Small intestine (tissue), 7 donors: ENCODE data around the gene FZD2. TPM values are rescaled to one million over a fixed set of nuclear protein-coding genes. Genes with fewer than 3 reads are reported as not detected.

Experiments
- DNase-seq, 2 donors: peaks; one replicate each; pipeline versions ENCODE4 v3.0.0 to v3.0.0-alpha.2; 2013
- FAIRE-seq: peaks from 2 replicates; lab custom pipeline; 2012; peaks lifted over from hg19 to GRCh38; lab: Jason Lieb, UNC
- H3K27ac ChIP-seq, 3 donors: one replicate each; pipeline ENCODE4 v1.5.1; 2013; ENCODE audit warnings: low read length in 2 of 3, mild to moderate bottlenecking in 2 of 3, control low read depth in 1 of 3, inconsistent platforms in 1 of 3, low read depth in 1 of 3, moderate library complexity in 1 of 3
- H3K27me3 ChIP-seq, 3 donors: one replicate each; pipeline ENCODE4 v1.6.1; 2013; ENCODE audit warnings: low read length in 3 of 3, inconsistent platforms in 1 of 3; ENCODE audit not compliant: control insufficient read depth in 3 of 3, insufficient read depth in 3 of 3
- H3K36me3 ChIP-seq, 3 donors: one replicate each; pipeline ENCODE4 v1.6.1; 2013; ENCODE audit warnings: low read length in 3 of 3, inconsistent platforms in 1 of 3, low read depth in 1 of 3, mild to moderate bottlenecking in 1 of 3, moderate library complexity in 1 of 3; ENCODE audit not compliant: control insufficient read depth in 3 of 3, insufficient read depth in 2 of 3
- H3K4me1 ChIP-seq, 3 donors: one replicate each; pipeline ENCODE4 v1.6.1; 2013; ENCODE audit warnings: low read length in 2 of 3, inconsistent platforms in 1 of 3, low read depth in 1 of 3, mild to moderate bottlenecking in 1 of 3, moderate library complexity in 1 of 3; ENCODE audit not compliant: control insufficient read depth in 3 of 3, insufficient read depth in 2 of 3
- H3K4me3 ChIP-seq, 3 donors: one replicate each; pipeline ENCODE4 v1.5.1; 2013; ENCODE audit warnings: low read length in 3 of 3, control low read depth in 1 of 3, inconsistent platforms in 1 of 3, low read depth in 1 of 3, mild to moderate bottlenecking in 1 of 3, moderate library complexity in 1 of 3
- H3K9me3 ChIP-seq, 2 donors: one replicate each; pipeline ENCODE4 v1.6.1; 2013; ENCODE audit warnings: low read depth in 1 of 2, low read length in 1 of 2; ENCODE audit not compliant: control insufficient read depth in 2 of 2, insufficient read depth in 1 of 2
- WGBS, 3 donors: extraction: QIAGEN DNeasy Blood & Tissue Kit; methylation state at CpG; one replicate each; pipeline ENCODE4 v1.1.7; 2013; 5-methylcytosine and 5-hydroxymethylcytosine counted together
- polyA plus RNA-seq, 4 donors: library from polyadenylated mRNA; stranded (reverse) in 3 of 4; unstranded in 1 of 4; fragments of 200-250 nt in 3 of 4; fragments of 120-200 nt in 1 of 4; gene quantifications; one replicate each; pipeline versions ENCODE4 v1.2.1 to v1.2.3, GENCODE V29; 2013
- donor health status: healthy with polysubstance abuse.
- donor health status: control.
- donor health status: control.
- donor health status: Bipolar disorder and iron deficiency.
- donor health status: healthy.

FZD2 gene
- polyA plus RNA-seq, 4 donors, result 0.79 to 3.1 TPM; not detected in 2

GRCh38 chr17:44593156-44593555 is 35.9 kb downstream of the FZD2 start:
- Histone ChIP-seq H3K27ac (no peak overlapping the region), H3K27me3 (peaks cover 0 to 2% (median 0%) of the 10 kb centered on the region in 3 donors), H3K4me3 (no peak overlapping the region), H3K36me3 (no peaks in the 10 kb centered on the region), H3K9me3 (no peaks in the 10 kb centered on the region), H3K4me1 (no peaks in the 10 kb centered on the region)
- 53 to 56% (median 55%) methylated on average over 6 of the region's 6 CpGs for WGBS, 3 donors
- DNase-seq (no peak), FAIRE-seq (no peak)

DNA sequence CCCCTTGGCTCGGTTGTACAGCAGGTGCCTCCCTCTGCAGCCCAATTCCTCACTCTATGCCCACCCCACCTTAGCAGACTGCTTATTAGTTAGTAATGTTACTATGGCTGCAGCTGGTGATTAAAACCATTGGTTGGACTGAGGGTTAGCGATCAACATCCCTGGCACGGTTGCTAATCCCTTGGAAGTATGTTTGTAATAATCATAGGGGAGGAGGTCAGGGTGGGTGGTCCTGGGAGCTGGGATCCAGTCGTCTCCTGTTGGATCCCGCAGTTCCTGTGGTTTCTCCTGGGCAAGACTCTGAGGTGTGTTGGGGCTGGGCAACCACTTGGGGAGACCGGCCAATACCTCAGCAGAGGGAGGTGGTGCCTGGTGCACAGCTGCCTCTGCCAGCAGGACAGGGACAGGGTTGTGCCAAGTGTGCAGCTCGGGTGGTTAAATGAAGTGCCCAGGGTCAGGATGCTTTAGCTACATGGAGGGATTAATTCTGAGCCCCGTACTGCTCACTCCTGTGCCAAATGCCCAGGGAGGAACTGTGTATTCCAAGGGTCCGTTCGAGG is 38.0 kb downstream of the FZD2 start:
- Histone ChIP-seq H3K9me3 (no peaks in the 10 kb centered on the region), H3K27me3 (peaks cover 0 to 2% (median 0%) of the 10 kb centered on the region in 3 donors), H3K27ac (no peak overlapping the region), H3K4me3 (no peak overlapping the region), H3K4me1 (no peaks in the 10 kb centered on the region), H3K36me3 (no peaks in the 10 kb centered on the region)
- WGBS, 3 donors, result 58 to 62% (median 58%) methylated on average over 10 of the region's 10 CpGs
- no peak for DNase-seq
- no peak for FAIRE-seq

- DNase-seq, result no peak
- no peaks in the 10 kb centered on the region for H3K9me3 ChIP-seq
- no peak for FAIRE-seq
- peaks cover 0 to 4% (median 0%) of the 10 kb centered on the region in 3 donors for H3K4me1 ChIP-seq
- H3K4me3 ChIP-seq, result no peak overlapping the region
- peaks cover 0 to 2% (median 0%) of the 10 kb centered on the region in 3 donors for H3K27me3 ChIP-seq
- H3K36me3 ChIP-seq, result no peaks in the 10 kb centered on the region
- no peak overlapping the region for H3K27ac ChIP-seq
- 87 to 92% (median 90%) methylated on average over 5 of the region's 5 CpGs for WGBS, 3 donors
These were observed 41.0 kb downstream of the FZD2 start for GRCh38 chr17:44598329-44598728.

DNA sequence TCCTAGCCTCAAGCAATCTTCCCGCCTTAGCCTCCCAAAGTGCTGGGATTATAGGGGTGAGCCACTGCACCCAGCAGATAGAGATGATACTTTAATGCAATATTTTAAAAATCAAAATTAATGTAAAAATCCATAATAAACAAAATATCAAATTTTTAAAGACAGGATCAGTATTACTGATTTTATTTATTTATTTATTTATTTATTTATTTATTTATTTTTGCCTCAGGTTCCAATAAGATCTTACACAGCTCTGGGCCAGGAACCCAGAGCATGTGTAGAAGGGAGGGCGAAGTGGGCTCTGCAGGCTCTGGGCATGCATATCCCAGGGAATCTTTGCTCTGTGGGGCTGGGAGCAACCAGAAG is 41.6 kb downstream of the FZD2 start:
- no peak overlapping the region for H3K4me3 ChIP-seq
- no peak overlapping the region for H3K27ac ChIP-seq
- 89 to 92% (median 90%) methylated on average over 2 of the region's 2 CpGs for WGBS, 3 donors
- H3K9me3 ChIP-seq, result no peaks in the 10 kb centered on the region
- peaks cover 0 to 4% (median 0%) of the 10 kb centered on the region in 3 donors for H3K4me1 ChIP-seq
- H3K36me3 ChIP-seq, result no peaks in the 10 kb centered on the region
- H3K27me3 ChIP-seq, result peaks cover 0 to 2% (median 0%) of the 10 kb centered on the region in 3 donors
- FAIRE-seq, result no peak
- DNase-seq, result no peak

DNA sequence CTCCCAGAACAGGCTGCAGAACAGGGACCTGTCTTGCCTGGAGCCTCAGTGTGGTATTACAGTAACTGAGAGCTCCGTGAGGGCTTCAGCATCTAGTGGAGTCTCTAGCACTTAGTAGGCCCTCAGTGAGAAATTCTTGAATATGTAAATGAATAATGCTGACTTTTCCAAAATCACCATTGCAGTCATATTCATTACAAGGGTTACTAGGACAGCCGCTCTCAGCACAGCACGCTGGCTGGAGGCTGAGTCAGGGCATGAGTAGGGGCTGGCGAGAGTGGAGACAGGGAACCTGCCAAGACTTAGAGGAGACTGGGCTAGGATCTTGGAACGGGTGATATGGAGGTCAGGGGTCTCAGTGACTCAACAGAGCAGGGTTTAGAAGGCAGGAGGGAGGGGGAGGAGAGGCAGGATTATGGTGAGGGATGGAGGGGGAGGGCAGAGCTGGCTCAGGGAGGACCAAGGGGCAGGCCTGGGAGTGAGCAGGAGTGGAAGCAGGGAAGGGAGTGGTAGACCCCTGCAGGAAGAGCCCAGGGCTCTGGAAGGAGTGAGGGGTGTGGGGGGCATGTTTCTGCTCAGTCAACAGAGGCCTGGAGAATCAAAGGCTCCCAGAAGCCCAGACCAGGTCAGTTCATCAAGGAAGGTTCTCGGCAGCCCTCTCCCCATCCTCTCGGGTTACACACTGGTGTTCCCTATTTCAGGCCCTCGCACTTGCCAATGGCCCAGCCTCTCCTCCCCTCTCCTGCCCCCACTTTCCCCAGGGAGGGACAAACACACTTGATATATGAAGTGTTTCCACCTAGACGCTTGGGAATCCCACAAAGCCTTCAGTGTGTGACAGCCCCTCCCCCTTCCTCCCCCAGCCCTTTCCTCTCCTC is 42.3 kb downstream of the FZD2 start:
- 63 to 69% (median 64%) methylated on average over 7 to 9 of the region's 9 CpGs for WGBS, 3 donors
- H3K27me3 ChIP-seq, result peaks cover 0 to 2% (median 0%) of the 10 kb centered on the region in 3 donors
- no peak overlapping the region for H3K27ac ChIP-seq
- no peaks in the 10 kb centered on the region for H3K36me3 ChIP-seq
- DNase-seq, result no peak
- peaks cover 0 to 4% (median 0%) of the 10 kb centered on the region in 3 donors for H3K4me1 ChIP-seq
- no peaks in the 10 kb centered on the region for H3K9me3 ChIP-seq
- FAIRE-seq, result no peak
- H3K4me3 ChIP-seq, result no peak overlapping the region

GRCh38 chr17:44601539-44601938 is 44.3 kb downstream of the FZD2 start:
- peaks cover 0 to 4% of the 10 kb centered on the region in 2 donors for H3K9me3 ChIP-seq
- peaks cover 0 to 2% (median 0%) of the 10 kb centered on the region in 3 donors for H3K27me3 ChIP-seq
- no peaks in the 10 kb centered on the region for H3K36me3 ChIP-seq
- 80 to 86% (median 85%) methylated on average over 15 of the region's 15 CpGs for WGBS, 3 donors
- no peak overlapping the region for H3K4me3 ChIP-seq
- no peak overlapping the region for H3K27ac ChIP-seq
- FAIRE-seq, result no peak
- no peak for DNase-seq
- peaks cover 0 to 4% (median 0%) of the 10 kb centered on the region in 3 donors for H3K4me1 ChIP-seq

- peaks cover 0 to 4% (median 0%) of the 10 kb centered on the region in 3 donors for H3K4me1 ChIP-seq
- H3K27me3 ChIP-seq, result peaks cover 0 to 2% (median 0%) of the 10 kb centered on the region in 3 donors
- H3K9me3 ChIP-seq, result peaks cover 0 to 4% of the 10 kb centered on the region in 2 donors
- 51 to 58% (median 57%) methylated on average over 5 to 9 of the region's 9 CpGs for WGBS, 3 donors
- no peak for FAIRE-seq
- H3K27ac ChIP-seq, result no peak overlapping the region
- no peaks in the 10 kb centered on the region for H3K36me3 ChIP-seq
- H3K4me3 ChIP-seq, result no peak overlapping the region
- no peak for DNase-seq
These were observed 44.7 kb downstream of the FZD2 start for GRCh38 chr17:44601973-44602372.

- WGBS, 3 donors, result 9 to 41% (median 28%) methylated on average over 6 of the region's 6 CpGs
- H3K27me3 ChIP-seq, result peaks cover 0 to 2% (median 0%) of the 10 kb centered on the region in 3 donors
- H3K4me1 ChIP-seq, result peaks cover 0 to 4% (median 0%) of the 10 kb centered on the region in 3 donors
- H3K9me3 ChIP-seq, result peaks cover 0 to 4% of the 10 kb centered on the region in 2 donors
- H3K27ac ChIP-seq, result no peak overlapping the region
- H3K4me3 ChIP-seq, result no peak overlapping the region
- no peaks in the 10 kb centered on the region for H3K36me3 ChIP-seq
- DNase-seq, result no peak
- FAIRE-seq, result no peak
These were observed 45.1 kb downstream of the FZD2 start for GRCh38 chr17:44602390-44602789.
